Endothelial cell of umbilical vein (primary cell): Measurements from ENCODE around the gene TENM4. TPM values are rescaled to one million over a fixed set of nuclear protein-coding genes. Genes with fewer than 3 reads are reported as not detected.

Source experiments
- BruUV-seq: library from RNA; stranded (reverse); fragments of 400-500 nt; replicated peaks from 2 replicates; lab custom pipeline; 2021; lab: Mats Ljungman, UMichigan
- CTCF ChIA-PET: fragments of 300-600, 350-600 bp; sonication (Branson Sonifier 250); formaldehyde crosslinking; loops from one replicate; lab custom pipeline; 2021; ENCODE audit warnings: antibody characterized with exemption, inconsistent platforms; lab: Charles Lee
- POLR2A ChIA-PET: fragments of 300-600, 350-600 bp; sonication (Branson Sonifier 250); formaldehyde crosslinking; loops from one replicate; lab custom pipeline; 2021; ENCODE audit warnings: antibody characterized with exemption, inconsistent platforms; lab: Charles Lee
- DNase-seq: peaks from one replicate; pipeline ENCODE4 v3.0.0-alpha.2; 2011; ENCODE audit warnings: low read depth, low spot score
- FAIRE-seq: peaks from 2 replicates; lab custom pipeline; 2011; peaks lifted over from hg19 to GRCh38; lab: Jason Lieb, UNC
- H2AFZ ChIP-seq: 2 replicates; pipeline ENCODE4 v1.6.0; 2012; ENCODE audit warnings: low read depth, low read length, control low read depth, inconsistent platforms
- H3K27ac ChIP-seq: 2 replicates; pipeline ENCODE4 v1.5.1; 2011; ENCODE audit warnings: low read depth, mild to moderate bottlenecking, control low read depth, low read length, moderate library complexity; ENCODE audit not compliant: insufficient read depth
- H3K27me3 ChIP-seq, 2 experiments: 2 replicates each; pipeline versions ENCODE4 v1.6.0 to v1.6.1; 2011; ENCODE audit warnings: low read length in 2 of 2, mixed read lengths in 1 of 2; ENCODE audit not compliant: control insufficient read depth in 2 of 2, insufficient read depth in 2 of 2
- H3K36me3 ChIP-seq, 2 experiments: 2 replicates in 1 of 2; 3 replicates in 1 of 2; pipeline ENCODE4 v1.5.1; 2011; ENCODE audit warnings: low read length in 2 of 2, mild to moderate bottlenecking in 1 of 2, moderate library complexity in 1 of 2; ENCODE audit not compliant: control insufficient read depth in 2 of 2, insufficient read depth in 2 of 2; ENCODE audit errors: extremely low read depth in 1 of 2
- H3K4me1 ChIP-seq: 3 replicates; pipeline ENCODE4 v1.5.1; 2011; ENCODE audit warnings: mild to moderate bottlenecking, low read length; ENCODE audit not compliant: control insufficient read depth, insufficient read depth; ENCODE audit errors: extremely low read depth
- H3K4me2 ChIP-seq: 2 replicates; pipeline ENCODE4 v1.6.1; 2011; ENCODE audit warnings: low read length, control low read depth, mixed read lengths; ENCODE audit not compliant: insufficient read depth
- H3K4me3 ChIP-seq, 3 experiments: fragments of 200-600 bp in 1 of 3; sonication (generic), shearing (Covaris generic) in 1 of 3; replicated peaks in 1 of 3; 2 replicates each; pipeline ENCODE4 v1.5.1; 2011 to 2016; ENCODE audit warnings: control low read depth in 3 of 3, low read length in 3 of 3, mild to moderate bottlenecking in 2 of 3, inconsistent platforms in 1 of 3, low read depth in 1 of 3, moderate library complexity in 1 of 3; ENCODE audit not compliant: insufficient read depth in 1 of 3
- H3K79me2 ChIP-seq: 2 replicates; pipeline ENCODE4 v1.6.0; 2012; ENCODE audit warnings: low read length, inconsistent platforms; ENCODE audit not compliant: control insufficient read depth, insufficient read depth
- H3K9ac ChIP-seq: replicated peaks from 2 replicates; pipeline ENCODE3; 2011; ENCODE audit warnings: low read length, control low read depth; ENCODE audit not compliant: insufficient read depth; ENCODE audit errors: extremely low read depth
- H3K9me1 ChIP-seq: replicated peaks from 3 replicates; pipeline ENCODE4 v1.6.0; 2011; ENCODE audit warnings: mild to moderate bottlenecking, low read length; ENCODE audit not compliant: control insufficient read depth, insufficient read depth; ENCODE audit errors: extremely low read depth
- H3K9me3 ChIP-seq: replicated peaks from 2 replicates; pipeline ENCODE4 v1.5.1; 2012; ENCODE audit warnings: low read length, inconsistent platforms; ENCODE audit not compliant: control insufficient read depth, insufficient read depth
- H4K20me1 ChIP-seq: replicated peaks from 2 replicates; pipeline ENCODE3; 2011; ENCODE audit warnings: mild to moderate bottlenecking, low read length; ENCODE audit not compliant: control insufficient read depth, insufficient read depth; ENCODE audit errors: extremely low read depth
- CTCF ChIP-seq, 2 donors: IDR thresholded peaks; 1 replicate in 1 of 2; 2 replicates in 1 of 2; pipeline ENCODE4 v1.5.1; 2011; ENCODE audit warnings: low read length in 2 of 2, mild to moderate bottlenecking in 2 of 2, moderate library complexity in 2 of 2, control low read depth in 1 of 2, inconsistent platforms in 1 of 2, low read depth in 1 of 2; ENCODE audit not compliant: insufficient read depth in 1 of 2; ENCODE audit errors: extremely low read depth in 1 of 2
- EZH2 ChIP-seq: IDR thresholded peaks from 2 replicates; pipeline ENCODE4 v1.6.1; 2012; ENCODE audit warnings: borderline replicate concordance, low read depth, mild to moderate bottlenecking, moderate library complexity, low read length, inconsistent platforms; ENCODE audit not compliant: severe bottlenecking
- FOS ChIP-seq: IDR thresholded peaks from 2 replicates; pipeline ENCODE4 v1.6.1; 2011; ENCODE audit warnings: mild to moderate bottlenecking, low read length, moderate library complexity, borderline replicate concordance; ENCODE audit not compliant: insufficient read depth
- GATA2 ChIP-seq: IDR thresholded peaks from 2 replicates; pipeline ENCODE4 v1.7.0; 2011; ENCODE audit warnings: low read depth, mild to moderate bottlenecking, moderate library complexity, mixed read lengths, low read length; ENCODE audit not compliant: insufficient read length, insufficient read depth
- JUN ChIP-seq: IDR thresholded peaks from 2 replicates; pipeline ENCODE4 v1.6.1; 2011; ENCODE audit warnings: borderline replicate concordance, low read depth; ENCODE audit not compliant: insufficient read length, insufficient read depth
- MAX ChIP-seq: IDR thresholded peaks from 2 replicates; pipeline ENCODE4 v1.6.1; 2011; ENCODE audit not compliant: insufficient read depth, insufficient read length
- MYC ChIP-seq: IDR thresholded peaks from one replicate; pipeline ENCODE4 v1.6.1; 2011; ENCODE audit warnings: mild to moderate bottlenecking, low read depth, low read length
- POLR2A ChIP-seq: IDR thresholded peaks from 2 replicates; pipeline ENCODE4 v1.6.1; 2012; ENCODE audit warnings: low read depth, mild to moderate bottlenecking, control low read depth, low read length
- POLR2AphosphoS5 ChIP-seq: IDR thresholded peaks from 2 replicates; pipeline ENCODE4 v1.6.1; 2012; ENCODE audit warnings: low read depth, mild to moderate bottlenecking, control low read depth, low read length, moderate library complexity; ENCODE audit not compliant: insufficient read depth
- dilution Hi-C: fragments of 300-500 bp; cut with MboI; formaldehyde crosslinking; loops from one replicate; pipeline ENCODE4 v1.15.0; 2019; ENCODE audit warnings: low sequenced_read_pairs; ENCODE audit not compliant: extremely low pct_ligation_motif_present
- intact Hi-C: fragments of 100-400 bp; cut with micrococcal nuclease; formaldehyde crosslinking; loops from one replicate; pipeline ENCODE4 v1.10.0; 2022
- polyA plus RNA-seq, 4 experiments: library from polyadenylated mRNA; depleted of rRNA in 3 of 4; stranded (reverse) in 3 of 4; unstranded in 1 of 4; fragments of >200 nt; gene quantifications; 2 replicates each; pipeline versions ENCODE4 v1.2.1 to v1.2.3, GENCODE V29; 2011 to 2012; ENCODE audit warnings: missing spikeins in 1 of 4
- total RNA-seq: library from RNA; stranded (reverse); gene quantifications from 2 replicates; pipeline ENCODE4 v1.2.3, GENCODE V29; 2021

TENM4 gene
- total and polyA plus RNA-seq, 2 donors (not counting 3 experiments of a cell fraction or from before 2014, with no cell fraction given) = 0.06 to 0.27 TPM

- dilution Hi-C loops = no loop called here
- Histone ChIP-seq H3K4me3 (no peak overlapping the region), H3K79me2 (no peaks in the 10 kb centered on the region), H3K27me3 (no peaks in the 10 kb centered on the region), H3K9me3 (no peaks in the 10 kb centered on the region), H3K9me1 (no peaks in the 10 kb centered on the region), H3K9ac (no peak overlapping the region), H3K4me2 (no peak overlapping the region), H3K27ac (no peak overlapping the region), H3K4me1 (peaks cover 18% of the 10 kb centered on the region), H4K20me1 (no peaks in the 10 kb centered on the region), H3K36me3 (no peaks in the 10 kb centered on the region), H2AFZ (no peak overlapping the region)
- ChIA-PET POLR2A (no interaction called here), CTCF (interaction anchor here (1.4 to 1.5 kb wide), 2 partner anchors 18 to 296 kb away, joined by 3 read pairs; no protein-coding TSS in a partner anchor)
- TF ChIP-seq POLR2AphosphoS5 (no peak), GATA2 (no peak), MYC (no peak), JUN (no peak), FOS (no peak), EZH2 (no peak), MAX (no peak), CTCF (IDR thresholded peaks at IDR 0.05; ENCODE audit: extremely low read depth in 1 of 2, insufficient read depth in 1 of 2, low read depth in 1 of 2, low read length in 2 of 2) (no peak), POLR2A (no peak)
- no peak for DNase-seq
- FAIRE-seq = no peak
- intact Hi-C loops = no loop called here
- BruUV-seq = no TSS peak
Observed at GRCh38 chr11:78803995-78804394, 636.8 kb downstream of the TENM4 start.
